ENCODE results near the gene GALNT17.
"Not testable (repeated sequence)": the region's sequence is repeated elsewhere in the genome, so short reads cannot be mapped to it uniquely, and the experiment has no call there.

The GALNT17 gene

DNA sequence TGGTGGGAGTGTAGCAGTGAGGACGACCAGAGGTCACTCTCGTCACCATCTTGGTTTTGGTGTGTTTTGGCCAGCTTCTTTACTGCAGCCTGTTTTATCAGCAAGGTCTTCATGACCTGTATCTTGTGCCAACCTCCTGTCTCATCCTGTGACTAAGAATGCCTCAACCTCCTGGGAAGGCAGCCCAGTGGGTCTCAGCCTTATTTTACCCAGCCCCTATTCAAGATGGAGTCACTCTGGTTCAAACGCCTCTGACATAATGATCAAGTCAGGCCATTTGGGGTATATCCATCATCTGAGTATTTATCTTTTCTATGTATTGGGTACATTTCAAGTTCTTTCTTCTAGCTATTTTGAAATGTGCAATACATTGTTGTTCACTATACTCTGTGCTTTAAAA is 503.9 kb downstream of the GALNT17 start:
- DNase-seq (ENCODE audit: low read depth): not testable (repeated sequence)

DNA sequence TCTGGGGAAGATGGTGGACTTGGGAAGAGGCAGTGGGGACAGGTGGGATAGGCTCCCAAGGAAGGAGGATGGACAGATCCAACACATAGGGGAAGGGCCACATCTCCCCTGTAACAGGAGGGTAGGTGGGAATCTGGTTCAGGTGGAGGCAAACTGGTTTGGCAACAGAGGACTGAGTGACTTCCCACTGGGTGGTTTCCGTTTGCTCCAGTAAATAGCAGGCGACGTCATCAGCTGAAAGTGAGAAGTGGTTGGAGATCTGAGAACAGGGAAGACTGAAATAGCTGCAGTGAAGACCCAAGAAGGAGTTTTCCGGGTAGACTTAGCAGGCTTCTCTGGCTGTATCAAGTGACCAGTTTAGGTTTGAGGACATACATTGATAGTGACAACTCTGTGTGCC is 504.4 kb downstream of the GALNT17 start:
- DNase-seq (ENCODE audit: low read depth): no peak

DNA sequence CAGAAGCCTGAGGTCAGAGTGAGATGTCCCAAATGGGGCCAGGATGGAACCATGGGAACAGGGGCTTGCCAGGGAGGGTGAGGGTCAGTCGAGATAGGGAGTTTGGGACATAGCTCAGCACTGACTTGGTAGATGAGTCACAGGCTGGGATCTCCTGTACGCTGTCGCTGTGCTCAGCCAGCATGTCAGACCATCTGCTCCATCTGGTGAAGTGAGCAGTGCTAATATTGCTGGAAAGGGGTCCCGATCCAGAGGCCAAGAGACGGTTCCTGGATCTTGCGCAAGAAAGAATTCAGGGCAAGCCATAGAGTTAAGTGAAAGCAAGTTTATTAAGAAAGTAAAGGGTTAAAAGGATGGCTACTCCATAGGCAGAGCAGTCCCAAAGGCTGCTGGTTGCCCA is 505.6 kb downstream of the GALNT17 start:
- no peak for DNase-seq (ENCODE audit: low read depth)

DNA sequence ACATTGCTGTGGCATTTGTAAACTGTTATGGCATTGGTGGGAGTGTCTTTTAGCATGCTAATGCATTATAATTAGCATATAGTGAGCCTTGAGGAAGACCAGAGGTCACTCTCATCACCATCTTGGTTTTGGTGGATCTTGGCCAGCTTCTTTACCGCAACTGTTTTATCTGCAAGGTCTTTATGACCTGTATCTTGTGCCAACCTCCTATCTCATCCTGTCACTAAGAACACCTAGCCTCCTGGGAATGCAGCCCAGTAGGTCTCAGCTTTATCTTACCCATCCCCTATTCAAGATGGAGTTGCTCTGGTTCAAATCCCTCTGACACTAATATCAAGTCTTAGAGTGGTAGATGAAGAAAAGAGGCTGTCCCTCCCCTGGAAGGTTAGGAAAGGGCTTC is 506.2 kb downstream of the GALNT17 start:
- DNase-seq (ENCODE audit: low read depth): no peak

DNA sequence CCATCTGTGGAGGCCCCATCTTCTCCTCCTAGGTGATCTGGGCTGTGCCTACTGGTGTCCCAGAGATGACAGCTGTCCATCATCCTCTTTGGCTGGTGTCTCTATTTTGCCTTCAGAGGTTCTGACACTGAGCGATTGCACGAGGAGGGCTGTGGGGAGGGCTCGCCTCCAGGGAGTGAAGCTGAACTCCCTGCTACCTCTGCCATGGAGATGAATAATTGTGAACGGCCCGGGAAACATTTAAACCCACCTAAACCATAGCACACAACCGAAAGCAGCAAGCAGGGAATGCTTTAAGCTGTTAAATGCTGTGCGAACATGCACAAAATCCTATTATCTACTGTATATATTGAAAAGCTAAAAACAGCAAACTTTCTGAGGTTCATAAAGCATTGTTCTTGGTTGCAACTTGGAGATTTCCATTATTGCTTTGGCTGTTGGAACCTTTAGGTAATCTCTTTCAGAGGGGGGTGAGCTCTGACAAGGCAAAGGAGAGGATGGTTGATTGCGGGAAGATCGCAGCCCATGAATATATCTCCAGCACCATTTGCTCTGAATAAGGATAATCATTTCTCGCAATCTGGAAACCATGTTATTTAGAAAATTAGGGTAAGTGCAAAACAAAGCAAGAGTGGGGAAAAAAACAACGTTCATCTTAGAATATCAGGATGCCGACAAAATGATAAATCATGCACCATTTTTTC is 507.6 kb downstream of the GALNT17 start:
- DNase-seq (ENCODE audit: low read depth): no peak

DNA sequence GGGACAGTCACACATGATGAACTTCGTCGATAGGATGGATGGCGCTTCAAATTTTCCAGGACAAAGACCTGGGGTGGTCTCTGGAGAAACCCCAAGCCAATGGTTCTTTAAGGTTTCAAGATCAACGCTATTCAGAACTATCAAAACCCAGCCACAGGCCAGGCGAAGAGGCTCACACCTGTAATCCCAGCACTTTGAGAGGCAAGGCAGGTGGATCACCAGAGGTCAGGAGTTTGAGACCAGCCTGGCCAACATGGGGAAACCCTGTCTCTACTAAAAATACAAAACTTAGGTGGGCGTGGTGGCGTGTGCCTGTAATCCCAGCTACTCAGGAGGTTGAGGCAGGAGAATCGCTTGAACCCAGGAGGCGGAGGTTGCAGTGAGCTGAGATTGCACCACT is 511.1 kb downstream of the GALNT17 start:
- not testable (repeated sequence) for DNase-seq (ENCODE audit: low read depth)

DNA sequence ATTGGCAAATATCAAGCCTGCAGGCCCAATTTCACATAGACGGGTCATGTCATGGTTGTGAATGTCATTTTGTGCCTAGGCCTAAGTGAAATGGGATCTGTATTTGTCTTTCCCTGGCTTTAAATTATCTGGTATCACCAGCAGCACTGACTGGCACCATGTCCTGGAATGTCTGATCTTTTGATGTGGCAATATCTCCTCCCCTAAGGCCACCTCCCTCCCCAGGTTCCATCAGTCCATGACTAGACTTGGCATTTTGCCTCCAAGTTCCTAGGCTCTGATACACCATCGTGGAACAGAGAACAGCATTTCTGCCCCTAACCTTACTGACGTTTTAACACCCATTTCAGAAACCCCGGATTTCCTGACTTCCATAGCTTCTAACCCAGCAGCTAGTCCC is 513.9 kb downstream of the GALNT17 start:
- DNase-seq (ENCODE audit: low read depth): no peak

DNA sequence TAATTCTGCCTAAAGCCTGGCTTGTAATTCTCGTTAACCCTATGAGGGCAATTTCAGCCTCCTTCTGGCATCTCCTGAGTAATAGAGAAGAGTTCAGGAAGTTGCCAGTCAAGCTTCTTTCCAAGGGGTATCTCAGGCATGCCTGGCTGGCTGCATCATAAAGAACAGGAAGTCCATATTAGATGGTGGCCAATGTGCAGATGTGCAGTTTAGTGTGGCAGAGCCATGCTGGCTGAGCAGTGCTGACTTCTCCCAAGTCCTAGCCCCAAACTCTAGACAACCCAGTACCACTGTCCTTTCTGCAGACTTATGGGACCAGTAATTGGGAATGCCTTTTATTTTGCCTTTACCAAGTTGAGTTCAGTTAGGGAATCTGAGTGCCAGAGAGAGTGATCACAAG is 517.9 kb downstream of the GALNT17 start:
- DNase-seq (ENCODE audit: low read depth): no peak

DNA sequence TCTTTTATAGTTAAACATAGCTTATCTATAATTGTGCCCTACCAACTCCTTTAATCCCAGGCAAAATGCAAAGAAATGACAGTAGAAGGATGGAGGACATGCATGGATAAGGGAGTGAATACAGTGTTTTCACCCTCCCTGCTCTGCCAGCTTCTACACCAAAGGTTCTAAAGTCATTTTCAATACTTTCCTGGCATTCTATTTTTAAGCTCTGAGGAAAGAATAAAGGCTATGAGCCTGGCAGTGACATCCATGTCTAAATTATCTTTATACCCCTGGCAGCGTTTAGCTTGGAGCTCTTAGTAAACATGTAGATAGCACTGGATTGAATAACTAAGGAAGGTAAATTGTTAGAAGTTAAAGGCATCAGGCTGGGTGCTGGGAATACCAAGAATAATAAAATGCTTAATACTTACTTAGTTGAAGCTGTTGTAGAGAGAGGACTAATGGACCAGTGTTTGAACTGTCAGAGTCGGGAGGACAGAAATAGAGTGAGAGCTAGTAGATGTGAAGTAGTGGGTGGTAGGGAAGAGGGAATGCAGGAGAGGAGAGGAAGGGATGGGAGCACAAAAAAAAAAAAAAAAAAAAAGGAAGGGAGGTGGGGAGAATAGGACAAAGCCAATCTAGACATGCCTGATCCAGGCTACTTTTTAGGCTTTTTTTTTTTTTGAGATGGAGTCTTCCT is 518.9 kb downstream of the GALNT17 start:
- no peak for DNase-seq (ENCODE audit: low read depth)

DNA sequence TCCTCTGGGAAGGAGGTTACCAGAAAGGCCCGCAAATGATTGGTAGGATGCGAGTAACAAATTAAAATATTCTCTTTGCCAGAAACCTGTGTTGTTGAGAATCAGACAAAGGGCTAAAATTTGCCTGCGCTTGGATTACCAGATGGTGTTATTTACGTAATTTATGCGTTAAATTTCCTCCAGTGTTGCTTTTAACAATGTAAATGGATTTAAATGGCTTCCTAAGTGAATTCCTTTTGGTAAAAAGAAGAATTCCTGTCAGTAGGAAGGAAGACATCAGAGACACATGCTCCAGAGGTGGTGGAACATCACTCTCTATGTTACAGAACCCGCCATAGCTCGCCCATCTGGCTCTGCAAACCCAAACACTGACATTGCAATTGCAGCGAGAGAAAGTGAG is 520.6 kb downstream of the GALNT17 start:
- DNase-seq (ENCODE audit: low read depth): no peak

DNA sequence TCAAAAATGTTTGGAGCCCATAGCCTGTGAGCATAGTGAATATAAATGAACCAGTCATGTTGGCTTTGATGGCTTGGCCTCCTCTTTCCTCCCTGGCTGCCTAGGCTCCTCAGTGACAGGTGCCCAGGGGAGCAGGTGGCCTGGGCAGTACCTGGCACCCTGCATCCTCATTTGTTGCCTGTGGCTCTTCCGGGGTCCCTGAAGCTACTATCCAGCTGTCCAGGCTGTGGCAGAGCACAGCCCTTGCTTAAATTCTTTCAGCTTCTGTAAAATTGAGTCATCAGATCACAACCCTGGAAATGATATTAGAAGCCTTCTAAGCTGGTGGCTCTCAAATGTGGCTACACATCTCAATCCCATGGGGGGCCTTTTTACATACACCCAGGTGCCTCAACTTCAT is 525.4 kb downstream of the GALNT17 start:
- no peak for DNase-seq (ENCODE audit: low read depth)

DNA sequence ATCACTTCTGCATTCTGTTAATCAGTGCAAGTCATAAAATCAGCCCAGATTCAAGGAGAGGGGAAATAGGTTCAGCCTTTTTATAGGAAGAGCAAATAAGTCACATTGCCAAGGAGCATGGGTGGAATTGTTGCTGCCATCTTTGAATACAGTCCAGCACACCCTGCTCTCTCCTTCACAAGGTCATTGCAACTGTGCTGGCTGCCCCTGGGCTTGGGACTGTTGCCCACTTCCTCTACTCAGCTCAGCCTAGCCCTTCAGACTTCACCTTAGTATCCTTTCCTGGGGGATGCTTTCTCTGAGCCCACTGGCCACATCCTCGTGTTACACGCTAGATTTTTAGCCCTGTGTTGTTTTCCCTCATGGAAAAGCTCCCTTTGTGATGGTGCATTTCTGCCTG is 527.7 kb downstream of the GALNT17 start:
- no peak for DNase-seq (ENCODE audit: low read depth)

DNA sequence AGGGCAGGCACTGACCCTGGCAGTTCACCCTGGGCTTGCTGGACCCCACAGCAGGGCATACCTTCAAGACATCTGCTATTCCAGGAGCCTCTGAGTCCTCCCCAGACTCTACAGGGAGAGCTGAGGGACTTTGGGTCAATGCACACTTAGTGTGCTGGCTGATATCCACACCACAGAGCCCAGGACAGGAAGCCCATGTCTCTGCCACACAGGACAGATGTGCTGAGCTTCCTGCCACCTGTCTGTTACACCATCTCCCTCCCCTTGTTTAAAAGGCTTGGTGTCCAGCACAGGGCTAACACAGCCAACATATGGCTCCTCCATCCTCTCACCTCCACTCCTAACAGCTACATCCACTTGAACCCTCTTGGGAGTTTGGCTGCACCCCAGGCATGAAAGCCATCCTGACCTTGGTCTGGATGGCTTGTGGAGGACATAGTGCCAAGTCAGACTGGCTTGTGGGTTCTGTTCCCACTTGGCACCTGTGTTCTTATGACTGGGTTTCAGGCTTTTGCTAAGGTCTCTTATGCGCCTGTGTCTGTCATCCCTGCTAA is 529.8 kb downstream of the GALNT17 start:
- DNase-seq (ENCODE audit: low read depth): no peak

DNA sequence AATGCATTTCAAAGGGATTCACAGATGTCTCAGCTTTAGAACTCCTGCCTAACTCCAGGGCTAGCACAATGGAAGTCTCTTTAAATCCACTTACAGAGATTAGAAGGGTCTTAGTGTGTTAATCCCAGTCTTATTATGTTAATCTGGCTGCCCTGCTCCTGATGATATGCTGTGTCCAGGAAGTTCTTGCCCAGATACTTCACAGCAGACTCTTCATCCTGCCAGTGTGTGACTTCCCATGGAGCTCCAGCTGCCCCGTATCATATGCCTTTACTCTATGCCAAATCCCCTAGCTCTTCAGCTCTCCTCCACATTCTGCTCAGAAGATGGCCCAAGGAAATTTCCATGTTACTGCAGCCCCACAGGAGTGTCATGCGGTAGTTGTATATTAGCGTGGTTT is 533.8 kb downstream of the GALNT17 start:
- DNase-seq (ENCODE audit: low read depth): no peak

DNA sequence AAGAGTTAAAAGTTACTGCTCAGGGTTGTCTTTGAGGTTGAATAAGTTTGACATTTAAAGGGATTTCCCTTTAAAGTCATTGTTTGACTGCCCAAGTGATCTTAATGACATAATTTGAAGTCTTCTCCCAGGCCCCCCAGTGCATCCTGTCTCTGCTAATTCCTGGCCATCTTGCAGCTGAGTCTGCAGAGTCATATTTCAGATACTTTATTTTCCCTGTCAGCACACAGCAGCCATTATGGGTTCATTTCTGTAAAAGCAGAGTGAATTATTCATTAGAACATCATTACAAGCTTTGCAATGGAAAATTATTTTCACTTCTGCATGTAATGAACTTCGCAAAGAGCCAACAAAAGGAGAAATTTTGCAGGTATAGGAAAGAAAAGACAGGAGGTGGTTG is 536.6 kb downstream of the GALNT17 start:
- no peak for DNase-seq (ENCODE audit: low read depth)

DNA sequence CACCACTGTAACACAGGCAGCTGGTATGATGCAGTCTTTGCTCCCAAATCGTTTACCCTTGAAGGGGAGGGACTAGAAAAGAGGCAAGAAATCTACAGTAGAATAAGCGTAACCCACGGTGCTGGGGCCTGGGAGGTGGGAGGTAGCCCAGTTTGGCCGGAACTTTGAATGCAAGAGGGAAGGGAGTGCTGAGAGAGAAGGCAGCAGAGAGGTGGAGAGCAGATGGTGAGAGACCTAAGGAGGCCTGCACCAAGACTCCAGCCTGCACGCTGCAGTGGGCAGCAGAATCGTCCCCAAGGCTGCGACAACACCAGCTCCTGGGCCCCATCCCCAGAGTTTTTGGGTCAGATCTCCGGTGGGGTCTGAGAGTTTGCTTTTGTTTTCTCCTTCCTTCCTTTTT is 547.5 kb downstream of the GALNT17 start:
- no peak for DNase-seq (ENCODE audit: low read depth)

DNA sequence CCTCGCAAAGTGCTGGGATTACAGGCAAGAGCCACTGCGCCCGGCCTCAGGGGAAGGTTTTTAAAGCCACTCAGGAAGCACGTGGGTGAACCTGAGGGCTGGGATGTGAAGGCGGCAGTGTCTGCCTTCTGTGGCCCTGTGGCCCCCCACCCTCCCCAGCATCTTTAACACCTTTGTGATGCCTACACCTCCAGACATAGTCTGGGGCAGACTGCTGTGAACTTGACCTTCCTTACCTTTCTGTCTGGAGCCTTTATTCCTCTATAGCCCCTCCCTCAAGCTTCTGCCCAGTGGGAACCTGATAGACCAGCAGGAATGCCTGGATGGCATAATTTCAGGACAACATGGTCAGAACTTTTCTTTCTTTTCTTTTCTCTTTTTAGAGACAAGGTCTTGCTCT is 550.2 kb downstream of the GALNT17 start:
- no peak for DNase-seq (ENCODE audit: low read depth)

DNA sequence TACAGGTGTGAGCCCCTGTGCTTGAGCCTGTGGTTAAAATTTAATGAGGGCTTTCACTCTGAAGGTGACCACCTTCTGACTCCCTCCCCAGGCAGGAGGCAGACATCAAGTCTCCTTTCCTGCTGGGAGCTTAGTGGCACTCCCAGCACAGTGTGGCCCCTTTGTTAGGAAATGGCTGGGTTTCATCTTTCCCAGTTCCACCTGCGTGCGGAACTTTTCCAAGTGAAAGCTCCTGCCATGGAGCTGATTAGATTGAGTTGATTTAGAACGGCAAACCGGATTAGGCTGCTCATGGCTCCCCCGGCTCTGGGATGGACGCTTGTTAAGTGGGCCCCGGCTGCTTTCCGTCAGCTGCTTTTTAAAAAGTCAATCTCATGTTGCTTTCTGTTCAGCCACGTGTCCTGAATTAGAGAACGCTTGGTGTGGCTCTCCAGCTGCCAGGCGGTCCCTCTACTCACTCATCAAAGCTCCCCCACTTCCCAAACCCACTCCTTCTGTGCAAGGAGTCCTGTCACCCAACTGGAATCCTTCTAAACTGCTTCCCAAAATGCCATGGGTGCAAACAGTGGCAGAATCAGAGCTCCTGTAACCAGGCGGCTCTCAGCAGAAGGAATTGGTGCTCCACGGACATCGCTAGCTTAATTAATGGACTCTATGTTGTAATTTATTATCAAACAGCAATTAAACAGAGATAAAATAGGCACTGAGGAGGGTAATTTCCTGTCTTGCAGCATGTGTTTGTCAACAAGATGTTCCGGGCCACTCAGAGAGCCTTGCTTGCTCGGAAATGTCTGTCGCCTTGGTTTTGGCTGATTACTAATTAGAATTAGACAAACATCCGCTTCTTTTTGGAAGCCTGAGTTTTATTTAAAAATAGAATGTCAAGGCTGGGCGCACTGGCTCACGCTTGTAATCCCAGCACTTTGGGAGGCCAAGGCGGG is 551.2 kb downstream of the GALNT17 start:
- no peak for DNase-seq (ENCODE audit: low read depth)

DNA sequence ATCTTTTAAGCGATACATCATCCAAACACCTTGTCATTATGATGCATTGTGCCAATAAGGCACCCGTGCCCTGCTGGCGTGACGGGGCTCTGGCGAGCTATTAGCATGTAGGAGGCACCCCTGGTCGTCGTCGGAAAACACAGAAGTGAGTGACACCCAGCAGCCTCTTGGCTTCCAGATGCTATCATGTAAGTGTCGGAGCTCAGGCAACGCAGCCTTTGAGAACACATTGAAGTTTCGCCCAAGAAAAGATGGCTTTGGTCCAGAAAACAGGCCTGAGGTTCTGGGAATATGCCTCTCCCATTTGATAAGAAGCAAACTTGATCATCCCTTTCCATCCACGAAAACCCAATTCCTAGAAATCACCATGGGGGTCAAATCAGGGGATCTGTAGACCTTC is 555.3 kb downstream of the GALNT17 start:
- DNase-seq (ENCODE audit: low read depth): no peak

DNA sequence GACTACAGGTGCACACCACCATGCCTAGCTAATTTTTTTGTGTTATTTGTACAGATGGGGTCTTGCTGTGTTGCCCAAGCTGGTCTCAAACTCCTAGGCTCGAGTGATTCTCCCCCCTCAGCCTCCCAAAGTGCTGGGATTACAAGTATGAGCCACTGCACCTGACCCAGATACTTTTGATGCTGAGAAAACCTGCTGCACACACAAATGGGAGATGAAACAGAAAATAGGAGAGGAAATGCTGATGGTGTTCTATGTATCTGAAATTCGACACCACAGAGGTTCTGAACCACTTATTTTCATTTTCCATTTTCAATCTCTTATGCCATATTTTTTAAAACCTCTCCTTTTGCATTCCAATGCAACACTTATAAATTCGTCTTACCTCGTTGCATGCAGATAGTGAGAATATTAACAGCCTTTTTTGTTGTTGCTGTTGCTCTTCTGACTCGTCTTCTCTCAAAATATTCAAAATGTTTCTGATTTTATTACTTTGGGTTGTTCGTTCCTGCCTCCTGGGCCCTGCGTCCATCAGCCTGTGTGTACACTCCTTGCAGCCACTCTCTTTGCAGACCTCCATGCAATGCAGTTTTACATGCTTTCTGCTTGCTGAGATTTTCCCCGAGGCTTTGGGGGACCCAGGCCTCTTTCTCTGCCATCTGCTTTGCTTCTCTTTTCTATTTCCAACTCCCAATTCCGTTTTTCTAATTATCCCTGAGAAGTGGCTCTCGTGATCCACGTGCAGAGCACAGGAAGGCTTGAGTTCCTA is 556.1 kb downstream of the GALNT17 start:
- no peak for DNase-seq (ENCODE audit: low read depth)

DNA sequence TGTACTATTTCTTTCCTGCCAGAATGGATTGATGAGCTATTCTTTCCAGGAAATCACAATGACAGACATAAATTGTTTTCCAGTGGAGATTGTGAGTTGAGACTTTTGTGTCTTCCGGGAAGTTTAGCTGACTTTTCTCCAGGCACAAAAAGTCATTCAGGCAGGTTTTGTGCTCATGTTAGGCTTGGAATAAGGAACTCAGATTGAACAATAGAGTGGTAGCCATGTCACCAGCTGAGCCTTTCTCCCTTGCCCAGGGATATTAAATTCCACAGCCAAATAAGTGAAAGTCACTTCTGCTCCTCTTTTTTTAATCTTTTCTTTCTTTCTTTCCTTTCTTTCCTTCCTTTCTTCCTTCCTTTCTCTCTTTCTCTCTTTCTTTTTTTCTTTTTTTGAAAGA is 559.6 kb downstream of the GALNT17 start:
- DNase-seq (ENCODE audit: low read depth): no peak

DNA sequence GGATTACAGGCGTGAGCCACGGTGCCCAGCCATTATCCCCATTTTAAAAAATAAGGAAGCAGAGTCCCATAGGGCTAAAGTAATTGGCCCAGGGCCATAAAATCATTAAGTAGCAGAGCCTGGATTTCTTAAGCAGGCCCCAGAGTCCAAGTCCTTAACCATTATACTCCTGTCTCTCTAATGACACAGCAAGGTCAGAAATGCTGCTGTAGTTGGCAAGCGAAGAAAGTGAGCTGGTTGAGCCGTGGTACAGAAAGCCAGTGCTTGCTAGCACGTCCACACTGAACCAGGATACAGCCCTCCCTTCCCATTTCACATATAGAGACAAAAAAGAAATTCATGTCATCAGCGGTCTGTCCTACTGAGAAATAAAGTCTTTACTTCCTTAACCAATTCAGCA is 562.7 kb downstream of the GALNT17 start:
- DNase-seq (ENCODE audit: low read depth): no peak

Data from stromal cell of bone marrow (primary cell).